Colonic mucosa (tissue), 4 donors: ENCODE results near the gene VTN. TPM values are rescaled to one million over a fixed set of nuclear protein-coding genes. Genes with fewer than 3 reads are reported as not detected.
A peak's percentile ranks its signal among the peaks of the same experiment; 100 is the strongest.

ENCODE experiments used
- DNase-seq: peaks from one replicate; pipeline ENCODE4 v3.0.0-alpha.2; 2020
- H3K27ac ChIP-seq: fragments of 200-600 bp; one replicate; pipeline ENCODE4 v1.8.0; 2021
- H3K27me3 ChIP-seq: fragments of 200-600 bp; one replicate; pipeline ENCODE4 v1.8.0; 2021
- H3K36me3 ChIP-seq: fragments of 200-600 bp; one replicate; pipeline ENCODE4 v1.8.0; 2021
- H3K4me1 ChIP-seq: fragments of 200-600 bp; one replicate; pipeline ENCODE4 v1.8.0; 2021; ENCODE audit warnings: mild to moderate bottlenecking
- H3K4me3 ChIP-seq: fragments of 200-600 bp; one replicate; pipeline ENCODE4 v1.8.0; 2021
- H3K9ac ChIP-seq, 2 donors: one replicate each; pipeline ENCODE4 v1.7.0; 2013; ENCODE audit warnings: control low read depth in 2 of 2, low read depth in 2 of 2, low read length in 2 of 2
- H3K9me3 ChIP-seq: fragments of 200-600 bp; one replicate; pipeline ENCODE4 v1.8.0; 2021
- CTCF ChIP-seq: fragments of 200-600 bp; IDR thresholded peaks from one replicate; pipeline ENCODE4 v1.8.0; 2022; ENCODE audit warnings: antibody characterized with exemption, mild to moderate bottlenecking
- intact Hi-C: fragments of 100-400 bp; cut with DNase I; formaldehyde crosslinking; loops from one replicate; pipeline ENCODE4 v1.14.1; 2022
- microRNA-seq: library from miRNA; unstranded; fragments of <30 nt; microRNA quantifications from one replicate; pipeline ENCODE4, GENCODE V29; 2019
- total RNA-seq, 2 donors: library from RNA; stranded (reverse); fragmentation: NEBNext Ultra II Directional in 1 of 2; extraction: Animal tissue kit (Norgen Biotek cat#: 25700) in 1 of 2; gene quantifications; one replicate each; pipeline ENCODE4 v1.2.1, GENCODE V29; 2021
- donor health status: healthy.
- donor health status: DM: no; HTN: no; CAD: no.
- donor health status: DM: no; HTN: no; CAD: no.

The VTN gene
- total RNA-seq, 2 donors from 2014 or later, result 1.8 TPM; not detected in 1

- Histone ChIP-seq H3K9me3 (no peaks in the 10 kb centered on the region), H3K4me3 (peak within 1 kb of the TSS; percentile 63), H3K36me3 (no peaks in the 10 kb centered on the region), H3K27me3 (no peaks in the 10 kb centered on the region), H3K27ac (peak within 1 kb of the TSS; percentile 34), H3K9ac (peak within 1 kb of the TSS; percentile 65 to 89), H3K4me1 (no peaks in the 10 kb centered on the region)
- intact Hi-C loops, result no loop called here
- DNase-seq, result peak; percentile 98
- TF ChIP-seq CTCF, result no peak
Observed at GRCh38 chr17:28318759-28319597, 51.1 kb downstream of the VTN start, which contains the start of gene TMEM97. Gene TMEM97, plus strand, starts transcription at chr17:28319200. Its CDS starts 40 bp downstream, at chr17:28319240.

GRCh38 chr17:28317966-28318758 lies 51.9 kb downstream of the VTN start:
- no peak for DNase-seq
- Histone ChIP-seq H3K9ac (peak overlapping the region; percentile 44 to 48), H3K9me3 (no peaks in the 10 kb centered on the region), H3K4me1 (no peaks in the 10 kb centered on the region), H3K4me3 (peak overlapping the region; percentile 63), H3K27me3 (no peaks in the 10 kb centered on the region), H3K27ac (no peak overlapping the region), H3K36me3 (no peaks in the 10 kb centered on the region)
- intact Hi-C loops, result no loop called here
- no peak for TF ChIP-seq CTCF

Small RNA genes within 50 kb of the gene (microRNA-seq; reads per million reads assigned to microRNA genes)
- not detected for gene MIR4723

Other genes starting within 250 kb of the VTN start
- 10 to 100 TPM; 37.2 to 38.5 TPM for gene TMEM97, start 51.1 kb downstream of the VTN start, total RNA-seq
- gene IFT20, start 34.8 kb downstream of the VTN start, total RNA-seq, result 10 to 100 TPM; 30.9 to 31.5 TPM
- gene TNFAIP1, start 34.5 kb downstream of the VTN start, total RNA-seq, result 10 to 100 TPM; 29.6 to 39.8 TPM
- gene POLDIP2, start 12.8 kb downstream of the VTN start, total RNA-seq, result 100 to 1,000 TPM in 1 of 2 donors, 10 to 100 TPM in 1; 80.3 to 132 TPM
- not detected for gene SEBOX, start 5.1 kb downstream of the VTN start, total RNA-seq
- 10 to 100 TPM in 1 of 2 donors, 1 to 10 TPM in 1; 7.7 to 10.8 TPM for gene SARM1, start 1.4 kb upstream of the VTN start, total RNA-seq
- 1 to 10 TPM; 4.3 to 5.4 TPM for gene SLC46A1, start 35.9 kb upstream of the VTN start, total RNA-seq
- 10 to 100 TPM; 24.7 to 40.5 TPM for gene SLC13A2, start 103.3 kb upstream of the VTN start, total RNA-seq
- under 1 TPM in 1 of 2 donors, not detected in 1; 0.32 TPM for gene FOXN1, start 136.0 kb upstream of the VTN start, total RNA-seq
- gene UNC119, start 182.3 kb upstream of the VTN start, total RNA-seq, result 10 to 100 TPM; 31.4 to 39.8 TPM
- gene PIGS, start 201.2 kb upstream of the VTN start, total RNA-seq, result 10 to 100 TPM; 71.9 to 82.7 TPM
- 100 to 1,000 TPM in 1 of 2 donors, 10 to 100 TPM in 1; 14.4 to 111 TPM for gene ALDOC, start 206.6 kb upstream of the VTN start, total RNA-seq
- gene SPAG5, start 228.7 kb upstream of the VTN start, total RNA-seq, result 10 to 100 TPM; 25.6 to 81.8 TPM
- gene RSKR, start 243.9 kb upstream of the VTN start, total RNA-seq, result 10 to 100 TPM in 1 of 2 donors, 1 to 10 TPM in 1; 3.2 to 16.2 TPM